OCI-LY1 (cell line): ENCODE data around the gene MCC.

Experiments used
- CTCF ChIP-seq: fragments of 200-600 bp; sonication (generic), shearing (Covaris generic); IDR thresholded peaks from 2 replicates; pipeline ENCODE4 v1.5.1; 2017; ENCODE audit warnings: mild to moderate bottlenecking, antibody characterized with exemption, low read length, moderate library complexity, mixed read lengths
- EZH2 ChIP-seq: fragments of 200-600 bp; sonication (generic), shearing (Covaris generic); IDR thresholded peaks from 2 replicates; pipeline ENCODE4 v1.8.0; 2017; ENCODE audit warnings: borderline replicate concordance, mixed run types, mild to moderate bottlenecking, antibody characterized with exemption, low read length, moderate library complexity, mixed read lengths

- TF ChIP-seq EZH2 (no peak), CTCF (no peak)
Measured at GRCh38 chr5:113435575-113435974, 52.7 kb downstream of the MCC start.
